ENCODE measurements around the gene INTS6L. TPM values are rescaled to one million over a fixed set of nuclear protein-coding genes. Genes with fewer than 3 reads are reported as not detected.
A peak's percentile ranks its signal among the peaks of the same experiment; 100 is the strongest.

INTS6L gene
- not detected in 2 replicates for total RNA-seq (2021)
- Bru-seq, nascent RNA = percentile 9 among the genes with signal in this experiment
- BruChase-seq, experiment 1, labeled RNA remaining after a 2-hour chase = percentile 4 among the genes with signal in this experiment
- percentile 3 among the genes with signal in this experiment for BruChase-seq, experiment 2, labeled RNA remaining after a 6-hour chase
- long read RNA-seq = 0 reads

GRCh38 chrX:135520553-135521404, at the start of gene INTS6L:
TSS of gene INTS6L (plus strand) at chrX:135520660. CDS start at chrX:135520993, 333 bp downstream.
- POLR2A ChIA-PET (ENCODE audit: unreplicated experiment) = no interaction called here
- H2AFZ ChIP-seq = no peak within 1 kb of the TSS

GRCh38 chrX:135476378-135476777, 44.1 kb upstream of the INTS6L start:
- H3K9me2 ChIP-seq (ENCODE audit: insufficient read depth) = no peaks in the 10 kb centered on the region
- no peaks in the 10 kb centered on the region for H3K4me1 ChIP-seq (replicated peaks; ENCODE audit: insufficient read depth)
- no peak overlapping the region for H3K27ac ChIP-seq
- no peaks in the 10 kb centered on the region for H3K36me3 ChIP-seq (ENCODE audit: low read depth)
- H2AFZ ChIP-seq = no peak overlapping the region
- H3K4me2 ChIP-seq = no peak overlapping the region
- ChIA-PET POLR2A (ENCODE audit: unreplicated experiment) (no interaction called here), CTCF (no interaction called here)
- BruUV-seq (replicated peaks) = no TSS peak
- no peak for TF ChIP-seq CTCF (conservative IDR thresholded peaks at IDR 0.05)
- TF ChIP-seq EZH2 (IDR thresholded peaks at IDR 0.05; ENCODE audit: low read depth) = no peak
- no peaks in the 10 kb centered on the region for H3K9me3 ChIP-seq (ENCODE audit: insufficient read depth, low read depth)
- no peak for DNase-seq
- H4K20me1 ChIP-seq (ENCODE audit: insufficient read depth) = no peaks in the 10 kb centered on the region
- H3K79me2 ChIP-seq (ENCODE audit: low read depth) = no peaks in the 10 kb centered on the region
- intact Hi-C loops (cut with micrococcal nuclease; ENCODE audit: unreplicated experiment) = no loop called here
- no peaks in the 10 kb centered on the region for H3F3A ChIP-seq (ENCODE audit: insufficient read depth, low read depth)
- H3K4me3 ChIP-seq = no peak overlapping the region
- peaks cover 3% of the 10 kb centered on the region for H3K27me3 ChIP-seq (ENCODE audit: insufficient read depth, low read depth)

More at GRCh38 chrX:135520553-135521404, at the start of gene INTS6L:
- H3F3A ChIP-seq (ENCODE audit: insufficient read depth, low read depth) = no peaks in the 10 kb centered on the region
- no peaks in the 10 kb centered on the region for H3K36me3 ChIP-seq (ENCODE audit: low read depth)
- no peak within 1 kb of the TSS for H3K27ac ChIP-seq
- H4K20me1 ChIP-seq (ENCODE audit: insufficient read depth) = no peaks in the 10 kb centered on the region
- no TSS peak for BruUV-seq (replicated peaks)
- H3K9me2 ChIP-seq (ENCODE audit: insufficient read depth) = no peaks in the 10 kb centered on the region
- no peak within 1 kb of the TSS for H3K4me2 ChIP-seq
- no peak for DNase-seq
- intact Hi-C loops (cut with micrococcal nuclease; ENCODE audit: unreplicated experiment) = no loop called here
- H3K79me2 ChIP-seq (ENCODE audit: low read depth) = no peaks in the 10 kb centered on the region
- CTCF ChIA-PET = no interaction called here
- no peaks in the 10 kb centered on the region for H3K9me3 ChIP-seq (ENCODE audit: insufficient read depth, low read depth)
- no peaks in the 10 kb centered on the region for H3K4me1 ChIP-seq (replicated peaks; ENCODE audit: insufficient read depth)
- TF ChIP-seq EZH2 (IDR thresholded peaks at IDR 0.05; ENCODE audit: low read depth) (no peak), CTCF (conservative IDR thresholded peaks at IDR 0.05) (no peak)
- H3K4me3 ChIP-seq = no peak within 1 kb of the TSS
- peaks cover 36% of the 10 kb centered on the region; the same call in 1 of the 2 replicates for H3K27me3 ChIP-seq (ENCODE audit: insufficient read depth, low read depth)

GRCh38 chrX:135477576-135477975, 42.9 kb upstream of the INTS6L start:
- Histone ChIP-seq H3K36me3 (ENCODE audit: low read depth) (no peaks in the 10 kb centered on the region), H3K79me2 (ENCODE audit: low read depth) (no peaks in the 10 kb centered on the region), H3K27me3 (ENCODE audit: insufficient read depth, low read depth) (peaks cover 4% of the 10 kb centered on the region), H3K4me3 (no peak overlapping the region), H3K9me2 (ENCODE audit: insufficient read depth) (no peaks in the 10 kb centered on the region), H3F3A (ENCODE audit: insufficient read depth, low read depth) (no peaks in the 10 kb centered on the region), H3K4me2 (no peak overlapping the region), H3K9me3 (ENCODE audit: insufficient read depth, low read depth) (no peaks in the 10 kb centered on the region), H3K4me1 (replicated peaks; ENCODE audit: insufficient read depth) (no peaks in the 10 kb centered on the region), H2AFZ (no peak overlapping the region), H3K27ac (no peak overlapping the region), H4K20me1 (ENCODE audit: insufficient read depth) (no peaks in the 10 kb centered on the region)
- ChIA-PET CTCF (no interaction called here), POLR2A (ENCODE audit: unreplicated experiment) (no interaction called here)
- TF ChIP-seq CTCF (conservative IDR thresholded peaks at IDR 0.05) = peak; percentile 54
- no peak for TF ChIP-seq EZH2 (IDR thresholded peaks at IDR 0.05; ENCODE audit: low read depth)
- peak in 1 of 2 experiments; percentile 23 for DNase-seq
- no TSS peak for BruUV-seq (replicated peaks)
- intact Hi-C loops (cut with micrococcal nuclease; ENCODE audit: unreplicated experiment) = no loop called here

All from PC-9 (cell line).